SK-N-MC (cell line): ENCODE measurements around the gene OR11A1.

Source experiments
- DNase-seq: peaks from one replicate; pipeline ENCODE4 v3.0.0-alpha.2; 2011; ENCODE audit warnings: low read depth, low spot score
- H3K27ac ChIP-seq: fragments of 200-600 bp; sonication (generic); 2 replicates; pipeline ENCODE4 v1.5.1; 2016; ENCODE audit warnings: mixed run types
- H3K36me3 ChIP-seq: fragments of 200-600 bp; sonication (generic); 2 replicates; pipeline ENCODE4 v1.6.1; 2017; ENCODE audit warnings: antibody characterized with exemption, low read length, mixed read lengths; ENCODE audit not compliant: insufficient read depth
- H3K4me3 ChIP-seq: fragments of 200-600 bp; sonication (generic); 2 replicates; pipeline ENCODE4 v1.5.1; 2016
- H3K9ac ChIP-seq: fragments of 200-600 bp; sonication (generic); 2 replicates; pipeline ENCODE4 v1.8.0; 2017; ENCODE audit warnings: mixed run types, mixed read lengths; ENCODE audit not compliant: insufficient read length
- H3K9me3 ChIP-seq: fragments of 200-600 bp; sonication (generic); 2 replicates; pipeline ENCODE4 v1.6.1; 2017; ENCODE audit warnings: low read depth, mild to moderate bottlenecking, antibody characterized with exemption, low read length, moderate library complexity, mixed read lengths
- EZH2 ChIP-seq: fragments of 200-600 bp; sonication (generic); IDR thresholded peaks from one replicate; pipeline ENCODE4 v1.6.1; 2017; ENCODE audit warnings: antibody characterized with exemption
- FOXP2 ChIP-seq: optimal IDR thresholded peaks from 2 replicates; pipeline ENCODE3; 2011; ENCODE audit warnings: mild to moderate bottlenecking, moderate library complexity; ENCODE audit not compliant: insufficient read depth; ENCODE audit errors: extremely low read length, control extremely low read depth
- POLR2AphosphoS5 ChIP-seq: IDR thresholded peaks from 2 replicates; pipeline ENCODE4 v1.6.1; 2012; ENCODE audit warnings: mild to moderate bottlenecking, low read depth, low read length, borderline replicate concordance

Gene OR11A1

GRCh38 chr6:29399525-29399924 is 57.3 kb downstream of the OR11A1 start:
- no peak overlapping the region for H3K4me3 ChIP-seq

GRCh38 chr6:29395331-29395730 is 61.5 kb downstream of the OR11A1 start, which contains the start of gene OR12D2:
Gene OR12D2 (plus strand): TSS chr6:29395631. CDS start chr6:29396700, 1,069 bp downstream.
- Histone ChIP-seq H3K9me3 (no peaks in the 10 kb centered on the region), H3K36me3 (no peaks in the 10 kb centered on the region)
- no peak for DNase-seq

More at GRCh38 chr6:29399525-29399924, 57.3 kb downstream of the OR11A1 start:
- no peak for DNase-seq
- no peaks in the 10 kb centered on the region for H3K36me3 ChIP-seq
- H3K27ac ChIP-seq = no peak overlapping the region
- no peaks in the 10 kb centered on the region for H3K9me3 ChIP-seq
- TF ChIP-seq FOXP2 (no peak), POLR2AphosphoS5 (no peak), EZH2 (no peak)
- H3K9ac ChIP-seq = no peak overlapping the region

GRCh38 chr6:29388533-29388932 is 68.3 kb downstream of the OR11A1 start:
- H3K36me3 ChIP-seq = no peaks in the 10 kb centered on the region
- no peak for TF ChIP-seq FOXP2
- no peak for TF ChIP-seq EZH2
- no peak for TF ChIP-seq POLR2AphosphoS5

More at GRCh38 chr6:29395331-29395730, 61.5 kb downstream of the OR11A1 start, which contains the start of gene OR12D2:
- Histone ChIP-seq H3K27ac (no peak within 1 kb of the TSS), H3K9ac (no peak within 1 kb of the TSS), H3K4me3 (no peak within 1 kb of the TSS)
- no peak for TF ChIP-seq EZH2
- TF ChIP-seq FOXP2 = no peak
- no peak for TF ChIP-seq POLR2AphosphoS5

GRCh38 chr6:29376003-29376402 is 80.9 kb downstream of the OR11A1 start:
- Histone ChIP-seq H3K4me3 (no peak overlapping the region), H3K36me3 (no peaks in the 10 kb centered on the region), H3K9me3 (no peaks in the 10 kb centered on the region), H3K27ac (no peak overlapping the region), H3K9ac (no peak overlapping the region)
- peak; percentile 1 for DNase-seq
- TF ChIP-seq FOXP2 = no peak
- no peak for TF ChIP-seq POLR2AphosphoS5
- no peak for TF ChIP-seq EZH2

More at GRCh38 chr6:29388533-29388932, 68.3 kb downstream of the OR11A1 start:
- no peak overlapping the region for H3K27ac ChIP-seq
- H3K4me3 ChIP-seq = no peak overlapping the region
- DNase-seq = no peak
- H3K9me3 ChIP-seq = no peaks in the 10 kb centered on the region
- no peak overlapping the region for H3K9ac ChIP-seq
